ENCODE measurements around the gene NT5C.

GRCh38 chr17:75081611-75082540, 49.7 kb downstream of the NT5C start:
- no peak for TF ChIP-seq CTCF (IDR thresholded peaks at IDR 0.05)
- no peak for TF ChIP-seq POLR2A (IDR thresholded peaks at IDR 0.05)
- no peak for TF ChIP-seq POLR2AphosphoS5 (IDR thresholded peaks at IDR 0.05)
